SK-N-SH (cell line): Measurements from ENCODE around the gene TNK2. TPM values are rescaled to one million over a fixed set of nuclear protein-coding genes. Genes with fewer than 3 reads are reported as not detected.

Experiments
- CTCF ChIA-PET: fragments of 300-600, 350-600 bp; formaldehyde crosslinking; extraction: SDS; loops from one replicate; lab custom pipeline; 2021; lab: Yijun Ruan, JAX
- POLR2A ChIA-PET: fragments of 350-600 bp; sonication (Branson Sonifier 250); formaldehyde crosslinking; extraction: SDS; loops from one replicate; lab custom pipeline; 2020; ENCODE audit warnings: antibody characterized with exemption, inconsistent platforms; lab: Yijun Ruan, JAX
- DNase-seq: peaks from one replicate; pipeline ENCODE4 v3.0.0; 2012
- H2AFZ ChIP-seq: fragments of 200-600 bp; sonication (generic); 2 replicates; pipeline ENCODE4 v1.8.1; 2016; ENCODE audit warnings: antibody characterized with exemption, mild to moderate bottlenecking, low read depth
- H3F3A ChIP-seq: fragments of 200-600 bp; sonication (generic); replicated peaks from 2 replicates; pipeline ENCODE3; 2016; ENCODE audit warnings: antibody characterized with exemption, mild to moderate bottlenecking; ENCODE audit not compliant: insufficient read depth
- H3K27ac ChIP-seq, 2 experiments: fragments of 200-500 bp in 1 of 2; fragments of 200-600 bp in 1 of 2; sonication (Bioruptor generic) in 1 of 2; sonication (generic), shearing (Covaris generic) in 1 of 2; 2 replicates each; pipeline versions ENCODE4 v1.5.1 to v1.6.1; 2014 to 2016; ENCODE audit warnings: low read depth in 2 of 2, inconsistent platforms in 1 of 2, low read length in 1 of 2, mild to moderate bottlenecking in 1 of 2, mixed read lengths in 1 of 2
- H3K27me3 ChIP-seq: fragments of 200-600 bp; sonication (generic), shearing (Covaris generic); 2 replicates; pipeline ENCODE4 v1.6.1; 2016; ENCODE audit warnings: mixed run types; ENCODE audit not compliant: insufficient read depth
- H3K36me3 ChIP-seq, 2 experiments: fragments of 200-500 bp in 1 of 2; fragments of 200-600 bp in 1 of 2; sonication (Bioruptor generic) in 1 of 2; sonication (generic) in 1 of 2; replicated peaks in 1 of 2; 2 replicates each; pipeline versions ENCODE3 to v1.5.1; 2014 to 2016; ENCODE audit warnings: low read length in 1 of 2, mild to moderate bottlenecking in 1 of 2; ENCODE audit not compliant: insufficient read depth in 2 of 2, control insufficient read depth in 1 of 2
- H3K4me1 ChIP-seq, 2 experiments: fragments of 200-500 bp in 1 of 2; fragments of 200-600 bp in 1 of 2; sonication (Bioruptor generic) in 1 of 2; sonication (generic), shearing (Covaris generic) in 1 of 2; 2 replicates each; pipeline versions ENCODE4 v1.5.1 to v1.6.1; 2014 to 2016; ENCODE audit warnings: low read depth in 1 of 2, low read length in 1 of 2, mixed run types in 1 of 2; ENCODE audit not compliant: insufficient read depth in 2 of 2, control insufficient read depth in 1 of 2
- H3K4me2 ChIP-seq: fragments of 200-600 bp; sonication (generic), shearing (Covaris generic); 2 replicates; pipeline ENCODE4 v1.6.1; 2017; ENCODE audit warnings: mixed run types
- H3K4me3 ChIP-seq, 2 experiments: fragments of 200-500 bp in 1 of 2; fragments of 200-600 bp in 1 of 2; sonication (Bioruptor generic) in 1 of 2; sonication (generic), shearing (Covaris generic) in 1 of 2; 2 replicates each; pipeline versions ENCODE4 v1.5.1 to v1.8.1; 2014 to 2016; ENCODE audit warnings: low read depth in 2 of 2, inconsistent platforms in 1 of 2, low read length in 1 of 2, mild to moderate bottlenecking in 1 of 2, mixed read lengths in 1 of 2, moderate library complexity in 1 of 2
- H3K79me2 ChIP-seq: fragments of 200-600 bp; sonication (generic); 2 replicates; pipeline ENCODE4 v1.8.1; 2017; ENCODE audit warnings: mild to moderate bottlenecking; ENCODE audit not compliant: insufficient read depth
- H3K9ac ChIP-seq: fragments of 200-600 bp; sonication (generic); 2 replicates; pipeline ENCODE4 v1.6.1; 2017; ENCODE audit warnings: mixed run types
- H3K9me2 ChIP-seq: fragments of 200-600 bp; sonication (generic); 2 replicates; pipeline ENCODE4 v1.6.1; 2017; ENCODE audit warnings: mixed run types
- H3K9me3 ChIP-seq: fragments of 200-600 bp; sonication (generic); 2 replicates; pipeline ENCODE4 v1.6.1; 2017; ENCODE audit warnings: mixed run types, mild to moderate bottlenecking, moderate library complexity
- H4K20me1 ChIP-seq: fragments of 200-600 bp; sonication (generic); 2 replicates; pipeline ENCODE4 v1.6.1; 2017; ENCODE audit warnings: mild to moderate bottlenecking, mixed run types; ENCODE audit not compliant: insufficient read depth
- CTCF ChIP-seq: fragments of 200-600 bp; sonication (generic); IDR thresholded peaks from 2 replicates; pipeline ENCODE4 v1.6.1; 2017; ENCODE audit warnings: antibody characterized with exemption, mild to moderate bottlenecking, moderate library complexity
- EZH2phosphoT487 ChIP-seq: fragments of 200-600 bp; sonication (generic); IDR thresholded peaks from 2 replicates; pipeline ENCODE4 v1.6.1; 2017; ENCODE audit warnings: low read depth, mixed run types, mild to moderate bottlenecking, antibody characterized with exemption, moderate library complexity, borderline replicate concordance
- USF1 ChIP-seq: IDR thresholded peaks from 2 replicates; pipeline ENCODE4 v1.4.0; 2012; ENCODE audit warnings: low read depth, borderline replicate concordance
- WGBS: methylation state at CpG from one replicate; pipeline ENCODE4 v1.1.6; 2017; ENCODE audit warnings: low lambda C conversion rate; 5-methylcytosine and 5-hydroxymethylcytosine counted together
- polyA plus RNA-seq, 3 experiments: library from polyadenylated mRNA; depleted of rRNA; stranded (reverse); fragments of >200 nt; gene quantifications; 2 replicates each; pipeline ENCODE4 v1.2.3, GENCODE V29; 2012

TNK2 gene
- polyA plus RNA-seq, 1 of the 3 experiments (the other 2 are of a cell fraction): 17.3 TPM

- POLR2A ChIA-PET: interaction anchor here (1.8 kb wide), 1 partner anchor 12 kb away, joined by 8 read pairs; no protein-coding TSS in a partner anchor
- CTCF ChIA-PET: interaction anchor here (1.2 to 29.0 kb wide), 3 partner anchors 10 to 52 kb away, joined by 4 to 606 read pairs (median 67); no protein-coding TSS in a partner anchor
- H3K4me3 ChIP-seq: peak overlapping the region; percentile 65 to 72
- H3K4me2 ChIP-seq: peak overlapping the region; percentile 87
- no peak for TF ChIP-seq EZH2phosphoT487
- TF ChIP-seq CTCF: 0 out of 2 replicates have a peak, but pooled peaks have one; percentile 9
- H2AFZ ChIP-seq: no peak overlapping the region
- no peaks in the 10 kb centered on the region for H3K27me3 ChIP-seq
- peak overlapping the region in 1 of 2 experiments; percentile 56; a peak in 2 of 4 replicates for H3K27ac ChIP-seq
- peaks cover 42% of the 10 kb centered on the region for H3K79me2 ChIP-seq
- peaks cover 9 to 28% of the 10 kb centered on the region in 2 experiments; a peak in 2 of 4 replicates for H3K4me1 ChIP-seq
- no peaks in the 10 kb centered on the region for H3K9me3 ChIP-seq
- H3K9me2 ChIP-seq: no peaks in the 10 kb centered on the region
- peaks cover 20% of the 10 kb centered on the region for H4K20me1 ChIP-seq
- WGBS: 1% methylated on average over 11 of the region's 103 CpGs
- no peaks in the 10 kb centered on the region for H3K36me3 ChIP-seq
- no peak for DNase-seq
- H3K9ac ChIP-seq: peak overlapping the region; percentile 52
- H3F3A ChIP-seq: peaks cover 6% of the 10 kb centered on the region
Observed at GRCh38 chr3:195908694-195909581, 587 bp upstream of the TNK2 start.

GRCh38 chr3:195907684-195907933 is 742 bp downstream of the TNK2 start:
- TF ChIP-seq CTCF: no peak
- TF ChIP-seq USF1: no peak
- H3K27me3 ChIP-seq: no peaks in the 10 kb centered on the region
- peak overlapping the region; percentile 65 to 72 for H3K4me3 ChIP-seq
- H3K4me2 ChIP-seq: peak overlapping the region; percentile 87
- peaks cover 56% of the 10 kb centered on the region for H3K79me2 ChIP-seq
- peaks cover 20% of the 10 kb centered on the region for H4K20me1 ChIP-seq
- WGBS: 46% methylated on average over 5 of the region's 6 CpGs
- peaks cover 6% of the 10 kb centered on the region for H3F3A ChIP-seq
- H3K9me3 ChIP-seq: no peaks in the 10 kb centered on the region
- H3K27ac ChIP-seq: no peak overlapping the region
- H2AFZ ChIP-seq: no peak overlapping the region
- POLR2A ChIA-PET: interaction anchor here (1.8 kb wide), 1 partner anchor 10 kb away, joined by 8 read pairs; no protein-coding TSS in a partner anchor
- CTCF ChIA-PET: interaction anchor here (0.7 to 29.0 kb wide), 5 partner anchors 8 to 51 kb away, joined by 3 to 606 read pairs (median 6); no protein-coding TSS in a partner anchor
- no peaks in the 10 kb centered on the region for H3K9me2 ChIP-seq
- H3K36me3 ChIP-seq: no peaks in the 10 kb centered on the region
- no peak overlapping the region for H3K9ac ChIP-seq
- H3K4me1 ChIP-seq: peaks cover 9 to 28% of the 10 kb centered on the region in 2 experiments; a peak in 2 of 4 replicates
- no peak for DNase-seq
